Parathyroid adenoma (tissue), 2 donors: Measurements from ENCODE around the gene KIAA0319L.
A peak's percentile ranks its signal among the peaks of the same experiment; 100 is the strongest.

Source experiments
- H2AFZ ChIP-seq: fragments of 300-600 bp; sonication (generic); one replicate; pipeline ENCODE4 v1.7.0; 2017; ENCODE audit warnings: antibody characterized with exemption, mild to moderate bottlenecking
- H3K27ac ChIP-seq: fragments of 300-600 bp; sonication (generic); one replicate; pipeline ENCODE4 v1.7.0; 2017
- H3K27me3 ChIP-seq: fragments of 300-600 bp; sonication (generic); one replicate; pipeline ENCODE4 v1.7.0; 2017; ENCODE audit warnings: low read length; ENCODE audit not compliant: control insufficient read depth, insufficient read depth
- H3K36me3 ChIP-seq: fragments of 300-600 bp; sonication (generic); one replicate; pipeline ENCODE4 v1.7.0; 2017; ENCODE audit warnings: low read length; ENCODE audit not compliant: control insufficient read depth, insufficient read depth
- H3K4me1 ChIP-seq: fragments of 300-600 bp; sonication (generic); one replicate; pipeline ENCODE4 v1.7.0; 2017; ENCODE audit warnings: control low read depth
- H3K4me2 ChIP-seq: fragments of 300-600 bp; sonication (generic); one replicate; pipeline ENCODE4 v1.7.0; 2017; ENCODE audit warnings: low read length
- H3K4me3 ChIP-seq: fragments of 300-600 bp; sonication (generic); one replicate; pipeline ENCODE4 v1.7.0; 2017; ENCODE audit warnings: low read depth, low read length
- H3K79me2 ChIP-seq: fragments of 300-600 bp; sonication (generic); one replicate; pipeline ENCODE4 v1.7.0; 2017; ENCODE audit warnings: control low read depth
- H3K9ac ChIP-seq: fragments of 300-600 bp; sonication (generic); one replicate; pipeline ENCODE4 v1.7.0; 2017; ENCODE audit warnings: mild to moderate bottlenecking
- H3K9me3 ChIP-seq: fragments of 300-600 bp; sonication (generic); one replicate; pipeline ENCODE4 v1.7.0; 2017; ENCODE audit warnings: low read length; ENCODE audit not compliant: control insufficient read depth
- CTCF ChIP-seq: fragments of 300-600 bp; sonication (generic); IDR thresholded peaks from one replicate; pipeline ENCODE4 v1.7.0; 2017; ENCODE audit warnings: antibody characterized with exemption, mild to moderate bottlenecking
- donor health status: primary hyperparathyroidism.

Gene KIAA0319L

GRCh38 chr1:35554266-35555211, 2.7 kb downstream of the KIAA0319L start:
- no peak overlapping the region for H3K9ac ChIP-seq
- peaks cover 9% of the 10 kb centered on the region for H3K4me1 ChIP-seq
- H3K79me2 ChIP-seq, result peaks cover 9% of the 10 kb centered on the region
- no peak for TF ChIP-seq CTCF
- no peak overlapping the region for H3K4me3 ChIP-seq
- H3K4me2 ChIP-seq, result peak overlapping the region; percentile 37
- H3K36me3 ChIP-seq, result no peaks in the 10 kb centered on the region
- H3K9me3 ChIP-seq, result no peaks in the 10 kb centered on the region
- no peak overlapping the region for H2AFZ ChIP-seq
- peak overlapping the region; percentile 15 for H3K27ac ChIP-seq
- H3K27me3 ChIP-seq, result no peaks in the 10 kb centered on the region

GRCh38 chr1:35553851-35554250, 3.4 kb downstream of the KIAA0319L start:
- Histone ChIP-seq H3K79me2 (peaks cover 12% of the 10 kb centered on the region), H2AFZ (no peak overlapping the region), H3K9ac (no peak overlapping the region), H3K4me1 (peaks cover 9% of the 10 kb centered on the region), H3K27ac (no peak overlapping the region), H3K36me3 (no peaks in the 10 kb centered on the region), H3K4me3 (no peak overlapping the region), H3K27me3 (no peaks in the 10 kb centered on the region), H3K9me3 (no peaks in the 10 kb centered on the region), H3K4me2 (peak overlapping the region; percentile 37)
- no peak for TF ChIP-seq CTCF

GRCh38 chr1:35546614-35547013, 10.6 kb downstream of the KIAA0319L start:
- H2AFZ ChIP-seq, result no peak overlapping the region

GRCh38 chr1:35544976-35545375, 12.2 kb downstream of the KIAA0319L start:
- H3K9ac ChIP-seq, result no peak overlapping the region
- no peaks in the 10 kb centered on the region for H3K9me3 ChIP-seq
- no peak overlapping the region for H2AFZ ChIP-seq
- peaks cover 3% of the 10 kb centered on the region for H3K4me1 ChIP-seq
- H3K27me3 ChIP-seq, result no peaks in the 10 kb centered on the region
- H3K4me3 ChIP-seq, result no peak overlapping the region
- no peaks in the 10 kb centered on the region for H3K36me3 ChIP-seq
- H3K4me2 ChIP-seq, result no peak overlapping the region
- H3K79me2 ChIP-seq, result peaks cover 34% of the 10 kb centered on the region
- TF ChIP-seq CTCF, result peak; percentile 27
- no peak overlapping the region for H3K27ac ChIP-seq

More at GRCh38 chr1:35546614-35547013, 10.6 kb downstream of the KIAA0319L start:
- Histone ChIP-seq H3K9ac (no peak overlapping the region), H3K4me3 (no peak overlapping the region), H3K27me3 (no peaks in the 10 kb centered on the region), H3K4me1 (peaks cover 3% of the 10 kb centered on the region), H3K27ac (no peak overlapping the region), H3K4me2 (no peak overlapping the region), H3K79me2 (peaks cover 34% of the 10 kb centered on the region), H3K9me3 (no peaks in the 10 kb centered on the region), H3K36me3 (no peaks in the 10 kb centered on the region)
- no peak for TF ChIP-seq CTCF
